GM10266 (cell line): Measurements from ENCODE around the gene RAB1B.
A peak's percentile ranks its signal among the peaks of the same experiment; 100 is the strongest.

Experiments used
- DNase-seq: peaks from one replicate; pipeline ENCODE4 v3.0.0; 2012; ENCODE audit errors: extremely low spot score
- TF ChIP-seq, protein P1 (sequence below): IDR thresholded peaks from 2 replicates; pipeline ENCODE4 v1.5.1; 2012; ENCODE audit warnings: mild to moderate bottlenecking, low read depth; ENCODE audit not compliant: control insufficient read depth, insufficient read depth; ENCODE audit errors: missing control alignments

RAB1B gene

GRCh38 chr11:66222358-66223149 lies 45.9 kb upstream of the RAB1B start:
- DNase-seq, result peak; percentile 91
- TF ChIP-seq, protein P1, sequence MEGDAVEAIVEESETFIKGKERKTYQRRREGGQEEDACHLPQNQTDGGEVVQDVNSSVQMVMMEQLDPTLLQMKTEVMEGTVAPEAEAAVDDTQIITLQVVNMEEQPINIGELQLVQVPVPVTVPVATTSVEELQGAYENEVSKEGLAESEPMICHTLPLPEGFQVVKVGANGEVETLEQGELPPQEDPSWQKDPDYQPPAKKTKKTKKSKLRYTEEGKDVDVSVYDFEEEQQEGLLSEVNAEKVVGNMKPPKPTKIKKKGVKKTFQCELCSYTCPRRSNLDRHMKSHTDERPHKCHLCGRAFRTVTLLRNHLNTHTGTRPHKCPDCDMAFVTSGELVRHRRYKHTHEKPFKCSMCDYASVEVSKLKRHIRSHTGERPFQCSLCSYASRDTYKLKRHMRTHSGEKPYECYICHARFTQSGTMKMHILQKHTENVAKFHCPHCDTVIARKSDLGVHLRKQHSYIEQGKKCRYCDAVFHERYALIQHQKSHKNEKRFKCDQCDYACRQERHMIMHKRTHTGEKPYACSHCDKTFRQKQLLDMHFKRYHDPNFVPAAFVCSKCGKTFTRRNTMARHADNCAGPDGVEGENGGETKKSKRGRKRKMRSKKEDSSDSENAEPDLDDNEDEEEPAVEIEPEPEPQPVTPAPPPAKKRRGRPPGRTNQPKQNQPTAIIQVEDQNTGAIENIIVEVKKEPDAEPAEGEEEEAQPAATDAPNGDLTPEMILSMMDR, result peak; percentile 100

- no peak for DNase-seq
- TF ChIP-seq, protein P1, result no peak
Observed at GRCh38 chr11:66224226-66224855, 44.1 kb upstream of the RAB1B start.

GRCh38 chr11:66225066-66225465 lies 43.4 kb upstream of the RAB1B start:
- DNase-seq, result no peak
- TF ChIP-seq, protein P1, result no peak

GRCh38 chr11:66226101-66226500 lies 42.3 kb upstream of the RAB1B start:
- DNase-seq, result no peak
- TF ChIP-seq, protein P1, result no peak

DNA sequence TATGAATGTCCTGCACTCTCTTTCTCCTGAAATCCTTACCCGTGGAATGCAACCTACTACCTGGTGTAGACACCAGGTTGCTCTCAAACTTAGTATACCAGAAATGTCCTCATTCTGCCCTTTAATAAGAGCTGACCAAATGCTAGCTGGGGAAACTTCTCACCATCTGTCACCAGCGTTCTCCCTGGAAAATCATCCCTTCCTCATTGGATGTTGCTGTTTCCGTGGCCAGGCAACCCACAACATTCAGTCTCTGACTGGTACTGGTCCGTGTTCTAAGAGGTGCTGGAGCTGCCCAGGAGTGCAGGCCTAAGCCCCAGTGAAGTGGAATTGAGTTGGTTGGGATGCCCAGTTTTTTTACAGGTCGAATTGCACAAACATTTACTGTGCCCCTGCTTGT lies 40.7 kb upstream of the RAB1B start:
- no peak for DNase-seq
- TF ChIP-seq, protein P1, result no peak

DNA sequence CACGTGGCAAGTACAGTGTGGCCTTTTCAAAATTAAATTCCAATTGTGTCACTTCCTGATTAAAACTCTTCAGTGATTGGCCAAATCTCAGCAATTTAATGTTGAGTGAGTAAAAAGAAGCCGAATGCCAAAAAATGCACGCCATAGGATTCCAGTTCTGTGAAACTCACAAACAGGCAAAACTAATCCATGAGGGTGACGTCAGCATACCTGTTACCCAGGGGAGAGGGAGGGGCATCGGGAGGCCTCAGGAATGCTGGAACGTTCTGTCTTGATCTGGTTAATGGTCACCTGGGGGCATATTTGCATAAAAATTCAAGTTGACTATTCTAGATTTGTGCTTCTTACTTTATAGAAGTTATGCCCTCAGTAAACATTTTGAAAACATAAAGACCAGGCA lies 39.9 kb upstream of the RAB1B start:
- no peak for DNase-seq
- TF ChIP-seq, protein P1, result no peak

DNA sequence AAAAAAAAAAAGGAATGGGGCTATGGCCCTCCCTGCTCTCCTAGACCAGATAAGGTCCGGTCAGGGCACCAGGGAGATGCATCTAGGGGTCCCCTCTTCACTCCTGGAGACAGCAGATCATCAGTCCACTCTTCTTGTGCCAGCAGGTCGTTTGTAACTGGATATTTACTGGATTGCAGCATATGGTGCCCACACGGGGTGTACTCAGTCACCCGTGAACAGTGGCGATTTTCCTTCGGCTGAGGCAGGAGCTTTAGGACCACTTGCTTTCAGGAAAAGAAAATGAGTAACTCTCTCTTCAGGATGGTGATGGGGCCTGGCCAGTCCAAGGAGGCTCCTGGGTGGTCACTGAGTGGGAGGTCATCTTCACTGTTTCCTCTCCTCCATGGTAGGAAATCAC lies 38.3 kb upstream of the RAB1B start:
- DNase-seq, result no peak
- TF ChIP-seq, protein P1, result no peak
